WERI-Rb-1 (cell line): ENCODE results near the gene C20orf96.

Experiments used
- DNase-seq: peaks from one replicate; pipeline ENCODE4 v3.0.0-alpha.2; 2020
- H3K27ac ChIP-seq: fragments of 250-450 bp; sonication (Bioruptor Pico); 2 replicates; pipeline ENCODE4 v1.5.1; 2020; ENCODE audit warnings: mild to moderate bottlenecking, moderate library complexity
- H3K27me3 ChIP-seq: fragments of 250-450 bp; sonication (Bioruptor Pico); 2 replicates; pipeline ENCODE4 v1.5.1; 2021; ENCODE audit warnings: mild to moderate bottlenecking, low read depth, moderate library complexity; ENCODE audit not compliant: insufficient read depth, severe bottlenecking
- H3K36me3 ChIP-seq: fragments of 250-450 bp; sonication (Bioruptor Pico); 2 replicates; pipeline ENCODE4 v1.5.1; 2020; ENCODE audit warnings: mild to moderate bottlenecking, moderate library complexity
- H3K4me3 ChIP-seq: 2 replicates; pipeline ENCODE4 v1.5.1; 2011; ENCODE audit warnings: low read depth, mild to moderate bottlenecking, control low read depth, low read length
- H3K9me3 ChIP-seq: fragments of 250-450 bp; sonication (Bioruptor Pico); 2 replicates; pipeline ENCODE4 v1.5.1; 2021; ENCODE audit warnings: mild to moderate bottlenecking, moderate library complexity; ENCODE audit not compliant: severe bottlenecking
- CTCF ChIP-seq: IDR thresholded peaks from 2 replicates; pipeline ENCODE4 v1.5.1; 2011; ENCODE audit warnings: low read depth, mild to moderate bottlenecking, control low read depth, inconsistent platforms, low read length

The C20orf96 gene

GRCh38 chr20:308427-309038, 18.0 kb upstream of the C20orf96 start:
- H3K4me3 ChIP-seq = no peak overlapping the region
- no peaks in the 10 kb centered on the region for H3K9me3 ChIP-seq
- H3K36me3 ChIP-seq = no peaks in the 10 kb centered on the region
- H3K27ac ChIP-seq = no peak overlapping the region
- no peak for DNase-seq
- H3K27me3 ChIP-seq = no peaks in the 10 kb centered on the region
- TF ChIP-seq CTCF = no peak

- Histone ChIP-seq H3K27me3 (no peaks in the 10 kb centered on the region), H3K9me3 (no peaks in the 10 kb centered on the region), H3K27ac (no peak overlapping the region), H3K4me3 (no peak overlapping the region), H3K36me3 (peaks cover under 1% of the 10 kb centered on the region)
- no peak for TF ChIP-seq CTCF
- no peak for DNase-seq
Observed at GRCh38 chr20:305745-306144, 15.2 kb upstream of the C20orf96 start.

DNA sequence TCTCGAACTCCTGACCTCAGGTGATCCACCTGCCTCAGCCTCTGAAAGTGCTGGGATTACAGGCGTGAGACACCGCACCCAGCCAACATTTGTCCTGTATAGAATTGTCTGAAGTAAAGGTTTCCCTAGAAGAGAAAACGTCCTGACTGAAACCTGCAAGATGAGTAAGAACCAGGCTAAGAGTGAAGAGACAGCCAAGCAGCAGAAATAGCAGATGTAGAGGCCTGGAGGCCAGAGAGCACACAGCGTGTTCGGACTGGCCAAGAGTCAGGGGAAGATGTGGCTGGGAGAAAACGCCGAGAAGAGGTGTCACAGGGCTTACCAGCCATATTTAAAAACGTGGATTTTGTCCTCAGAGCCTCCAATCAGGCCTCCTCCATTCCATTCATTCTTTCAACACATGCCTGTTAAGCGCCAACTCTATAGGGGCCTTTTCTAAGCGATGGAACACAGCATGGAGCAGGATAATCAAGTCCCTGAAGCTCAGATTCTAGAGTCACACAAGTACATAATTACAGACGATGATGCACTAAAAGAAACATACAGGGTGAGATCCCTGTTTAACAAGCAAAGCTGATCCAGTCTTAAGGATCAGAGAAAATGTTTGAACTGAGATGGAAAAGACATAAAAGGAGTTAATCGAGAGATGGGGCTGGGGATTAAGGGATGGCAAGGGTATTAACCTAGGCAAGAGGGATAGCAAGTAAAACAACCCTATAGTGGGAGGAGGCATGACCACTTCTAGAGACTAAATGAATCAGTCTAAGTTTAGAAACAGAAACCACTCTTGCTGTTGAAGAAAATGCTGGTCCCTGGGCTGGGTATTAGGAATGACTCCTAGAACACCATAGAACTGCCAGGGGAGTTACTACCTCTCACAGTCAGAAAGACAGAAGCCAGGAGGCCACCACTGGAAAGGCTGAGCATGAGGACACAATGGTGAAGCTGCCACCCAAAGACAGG, 11.6 kb upstream of the C20orf96 start:
- TF ChIP-seq CTCF = no peak
- Histone ChIP-seq H3K27me3 (no peaks in the 10 kb centered on the region), H3K36me3 (peaks cover 19% of the 10 kb centered on the region), H3K27ac (peak overlapping the region; percentile 59), H3K9me3 (no peaks in the 10 kb centered on the region), H3K4me3 (no peak overlapping the region)
- DNase-seq = peak; percentile 24

DNA sequence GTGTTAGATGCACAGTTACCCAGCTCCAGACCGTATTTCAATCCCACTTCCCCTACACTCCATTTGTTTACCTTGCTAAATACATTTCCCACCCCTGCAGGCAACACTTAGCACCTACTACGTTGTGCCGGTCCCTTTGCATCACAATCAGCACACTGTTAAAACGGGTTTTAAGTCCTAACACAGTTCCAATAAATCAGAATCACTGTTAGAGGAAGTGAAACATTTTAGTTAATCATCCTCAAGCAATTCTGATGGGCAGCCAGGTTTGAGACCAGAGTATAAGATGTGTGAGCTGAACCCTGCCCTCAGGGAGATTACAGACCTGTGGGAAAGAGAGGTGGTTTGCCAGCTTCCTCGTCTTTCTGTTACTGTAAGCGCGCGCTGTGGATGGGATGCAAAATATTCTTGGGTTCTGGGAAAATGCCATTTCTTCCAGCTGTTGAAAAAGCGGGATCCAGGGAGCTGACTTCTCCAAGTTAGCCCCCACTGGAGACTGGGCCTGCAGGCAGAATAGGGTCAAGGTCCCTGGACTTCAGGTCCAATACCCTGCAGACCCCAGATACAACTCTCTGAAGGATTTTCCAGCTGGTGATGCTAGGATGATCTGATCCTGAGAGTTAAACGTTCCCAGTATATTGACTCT, 9.9 kb upstream of the C20orf96 start:
- peaks cover 19% of the 10 kb centered on the region for H3K36me3 ChIP-seq
- no peak for DNase-seq
- no peaks in the 10 kb centered on the region for H3K9me3 ChIP-seq
- no peak for TF ChIP-seq CTCF
- H3K27ac ChIP-seq = peak overlapping the region; percentile 59
- H3K27me3 ChIP-seq = no peaks in the 10 kb centered on the region
- H3K4me3 ChIP-seq = no peak overlapping the region

DNA sequence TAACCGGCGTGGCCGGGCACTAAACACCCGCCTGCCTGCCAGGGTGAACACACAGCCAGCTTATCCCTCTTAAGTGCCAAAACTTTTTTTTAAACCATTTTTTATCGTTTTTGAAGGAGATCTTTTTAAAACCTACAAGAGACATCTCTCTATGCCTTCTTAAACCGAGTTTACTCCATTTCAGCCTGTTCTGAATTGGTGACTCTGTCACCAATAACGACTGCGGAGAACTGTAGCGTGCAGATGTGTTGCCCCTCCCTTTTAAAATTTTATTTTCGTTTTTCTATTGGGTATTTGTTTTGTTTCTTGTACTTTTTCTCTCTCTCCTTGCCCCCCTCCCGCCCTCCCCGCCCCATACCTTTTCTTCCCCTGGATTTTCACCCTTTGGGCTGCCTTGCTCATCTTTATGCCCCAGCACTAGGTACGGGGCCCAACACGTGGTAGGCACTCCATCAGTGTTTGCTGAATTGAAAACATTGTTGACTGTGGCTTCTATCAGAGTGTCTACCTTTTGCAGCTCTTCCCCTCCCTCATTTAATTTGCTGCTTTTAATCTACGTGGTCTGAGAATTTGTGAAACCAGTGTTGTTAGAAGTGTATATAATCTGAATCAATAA, 8.3 kb upstream of the C20orf96 start:
- Histone ChIP-seq H3K9me3 (no peaks in the 10 kb centered on the region), H3K36me3 (peaks cover 19% of the 10 kb centered on the region), H3K4me3 (peak overlapping the region; percentile 65), H3K27me3 (no peaks in the 10 kb centered on the region), H3K27ac (peak overlapping the region; percentile 96)
- DNase-seq = no peak
- no peak for TF ChIP-seq CTCF
